HEK293 (cell line): ENCODE measurements around the gene SOWAHA.

Source experiments
- CTCF ChIP-seq: fragments of 450-650 bp; formaldehyde crosslinking; IDR thresholded peaks from 2 replicates; pipeline ENCODE4 v1.5.1; 2016; ENCODE audit warnings: missing biosample characterization, missing genetic modification characterization
- PRDM4 ChIP-seq: fragments of 450-650 bp; formaldehyde crosslinking; IDR thresholded peaks from 2 replicates; pipeline ENCODE4 v1.5.1; 2017; ENCODE audit warnings: missing biosample characterization, missing genetic modification characterization
- ZBTB21 ChIP-seq: fragments of 450-650 bp; formaldehyde crosslinking; IDR thresholded peaks from 2 replicates; pipeline ENCODE4 v1.5.1; 2017; ENCODE audit warnings: missing biosample characterization, missing genetic modification characterization
- ZNF473 ChIP-seq: fragments of 450-650 bp; formaldehyde crosslinking; IDR thresholded peaks from 2 replicates; pipeline ENCODE4 v1.5.1; 2017; ENCODE audit warnings: missing biosample characterization, missing genetic modification characterization
- ZNF560 ChIP-seq: fragments of 450-650 bp; formaldehyde crosslinking; IDR thresholded peaks from 2 replicates; pipeline ENCODE4 v1.5.1; 2017; ENCODE audit warnings: missing biosample characterization, missing genetic modification characterization, borderline replicate concordance

GRCh38 chr5:132838516-132839282, 25.6 kb downstream of the SOWAHA start:
- no peak for TF ChIP-seq ZBTB21 (tag by site-specific recombination)
- TF ChIP-seq ZNF560 (tag by site-specific recombination) = no peak
- TF ChIP-seq CTCF (tag by site-specific recombination) = no peak
- no peak for TF ChIP-seq PRDM4 (tag by site-specific recombination)
- TF ChIP-seq ZNF473 (tag by site-specific recombination) = no peak
